Vagina (tissue), 2 donors: ENCODE measurements around the gene RTF1.
"Not testable (repeated sequence)": the region's sequence is repeated elsewhere in the genome, so short reads cannot be mapped to it uniquely, and the experiment has no call there.

Experiments used
- POLR2A ChIP-seq, 2 donors: fragments of 450-650 bp; IDR thresholded peaks; one replicate each; pipeline ENCODE4 v1.6.1; 2017; ENCODE audit warnings: antibody characterized with exemption in 2 of 2, mild to moderate bottlenecking in 2 of 2, moderate library complexity in 2 of 2
- POLR2AphosphoS5 ChIP-seq, 2 donors: sonication (generic); formaldehyde crosslinking; IDR thresholded peaks; one replicate each; pipeline ENCODE4 v1.9.0; 2017; ENCODE audit warnings: antibody characterized with exemption in 2 of 2, mild to moderate bottlenecking in 2 of 2, low read depth in 1 of 2; ENCODE audit not compliant: insufficient read depth in 1 of 2
- TF ChIP-seq, protein P1 (sequence below), 3 experiments: fragments of 450-650 bp in 2 of 3; fragments of 200-600 bp in 1 of 3; sonication (generic) in 1 of 3; IDR thresholded peaks; one replicate each; pipeline ENCODE4 v1.5.1; 2017 to 2019; ENCODE audit warnings: antibody characterized with exemption in 3 of 3, mild to moderate bottlenecking in 2 of 3, moderate library complexity in 2 of 3

- TF ChIP-seq, protein P1, sequence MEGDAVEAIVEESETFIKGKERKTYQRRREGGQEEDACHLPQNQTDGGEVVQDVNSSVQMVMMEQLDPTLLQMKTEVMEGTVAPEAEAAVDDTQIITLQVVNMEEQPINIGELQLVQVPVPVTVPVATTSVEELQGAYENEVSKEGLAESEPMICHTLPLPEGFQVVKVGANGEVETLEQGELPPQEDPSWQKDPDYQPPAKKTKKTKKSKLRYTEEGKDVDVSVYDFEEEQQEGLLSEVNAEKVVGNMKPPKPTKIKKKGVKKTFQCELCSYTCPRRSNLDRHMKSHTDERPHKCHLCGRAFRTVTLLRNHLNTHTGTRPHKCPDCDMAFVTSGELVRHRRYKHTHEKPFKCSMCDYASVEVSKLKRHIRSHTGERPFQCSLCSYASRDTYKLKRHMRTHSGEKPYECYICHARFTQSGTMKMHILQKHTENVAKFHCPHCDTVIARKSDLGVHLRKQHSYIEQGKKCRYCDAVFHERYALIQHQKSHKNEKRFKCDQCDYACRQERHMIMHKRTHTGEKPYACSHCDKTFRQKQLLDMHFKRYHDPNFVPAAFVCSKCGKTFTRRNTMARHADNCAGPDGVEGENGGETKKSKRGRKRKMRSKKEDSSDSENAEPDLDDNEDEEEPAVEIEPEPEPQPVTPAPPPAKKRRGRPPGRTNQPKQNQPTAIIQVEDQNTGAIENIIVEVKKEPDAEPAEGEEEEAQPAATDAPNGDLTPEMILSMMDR (IDR thresholded peaks at IDR 0.05), result not testable (repeated sequence)
- TF ChIP-seq POLR2AphosphoS5 (IDR thresholded peaks at IDR 0.05; ENCODE audit: insufficient read depth in 1 of 2, low read depth in 1 of 2); POLR2A (IDR thresholded peaks at IDR 0.05): not testable (repeated sequence)
Observed at GRCh38 chr15:41383974-41384749, 32.7 kb upstream of the RTF1 start.
